ENCODE data around the gene DPT.

DNA sequence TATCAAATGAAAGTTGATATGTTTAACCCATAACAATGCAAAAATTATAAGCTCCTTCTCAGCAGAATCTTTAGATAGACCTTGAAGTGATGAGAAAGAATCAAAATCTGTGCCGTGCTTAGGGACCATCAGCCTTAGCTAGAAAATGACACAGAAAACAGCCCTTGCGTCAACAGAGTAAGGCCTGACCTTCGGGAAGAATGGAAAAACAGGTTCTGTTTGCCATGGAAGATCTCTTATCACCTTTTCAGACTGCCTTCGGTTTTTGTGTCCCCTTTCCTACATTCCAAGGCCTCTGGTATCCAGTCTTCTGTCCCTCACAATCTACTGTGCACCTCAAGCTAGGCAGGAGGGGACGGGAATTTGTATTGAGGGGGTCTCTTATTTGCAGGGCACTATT lies 37.6 kb upstream of the DPT start:
- TF ChIP-seq, protein P1, sequence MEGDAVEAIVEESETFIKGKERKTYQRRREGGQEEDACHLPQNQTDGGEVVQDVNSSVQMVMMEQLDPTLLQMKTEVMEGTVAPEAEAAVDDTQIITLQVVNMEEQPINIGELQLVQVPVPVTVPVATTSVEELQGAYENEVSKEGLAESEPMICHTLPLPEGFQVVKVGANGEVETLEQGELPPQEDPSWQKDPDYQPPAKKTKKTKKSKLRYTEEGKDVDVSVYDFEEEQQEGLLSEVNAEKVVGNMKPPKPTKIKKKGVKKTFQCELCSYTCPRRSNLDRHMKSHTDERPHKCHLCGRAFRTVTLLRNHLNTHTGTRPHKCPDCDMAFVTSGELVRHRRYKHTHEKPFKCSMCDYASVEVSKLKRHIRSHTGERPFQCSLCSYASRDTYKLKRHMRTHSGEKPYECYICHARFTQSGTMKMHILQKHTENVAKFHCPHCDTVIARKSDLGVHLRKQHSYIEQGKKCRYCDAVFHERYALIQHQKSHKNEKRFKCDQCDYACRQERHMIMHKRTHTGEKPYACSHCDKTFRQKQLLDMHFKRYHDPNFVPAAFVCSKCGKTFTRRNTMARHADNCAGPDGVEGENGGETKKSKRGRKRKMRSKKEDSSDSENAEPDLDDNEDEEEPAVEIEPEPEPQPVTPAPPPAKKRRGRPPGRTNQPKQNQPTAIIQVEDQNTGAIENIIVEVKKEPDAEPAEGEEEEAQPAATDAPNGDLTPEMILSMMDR (IDR thresholded peaks at IDR 0.05), result no peak
- TF ChIP-seq POLR2A (IDR thresholded peaks at IDR 0.05), result no peak

All from uterus (tissue), 2 donors.